GM12892 (cell line): Measurements from ENCODE around the gene SURF2.

Experiments
- POLR2A ChIP-seq: IDR thresholded peaks from 2 replicates; pipeline ENCODE4 v1.6.1; 2011; ENCODE audit warnings: low read depth, low read length, control low read depth
- POLR2AphosphoS5 ChIP-seq: IDR thresholded peaks from 2 replicates; pipeline ENCODE4 v1.6.1; 2011; ENCODE audit warnings: low read depth, low read length, control low read depth
- TAF1 ChIP-seq: IDR thresholded peaks from 2 replicates; pipeline ENCODE4 v1.6.1; 2011; ENCODE audit warnings: low read depth, mild to moderate bottlenecking, control low read depth, low read length, borderline replicate concordance

- no peak for TF ChIP-seq POLR2A
- no peak for TF ChIP-seq POLR2AphosphoS5
- TF ChIP-seq TAF1 = no peak
Measured at GRCh38 chr9:133355881-133356357, 431 bp upstream of the SURF2 start.
